ENCODE data around the gene KIAA0513. TPM values are rescaled to one million over a fixed set of nuclear protein-coding genes. Genes with fewer than 3 reads are reported as not detected.

The KIAA0513 gene
- total RNA-seq, 2 experiments from 2014 or later = 9.0 to 10.9 TPM

GRCh38 chr16:85136213-85136701 is 108.7 kb downstream of the KIAA0513 start:
- CTCF ChIA-PET = no interaction called here

GRCh38 chr16:85136702-85137322 is 109.2 kb downstream of the KIAA0513 start:
- H3K27me3 ChIP-seq (ENCODE audit: control insufficient read depth in 1 of 2, insufficient read depth in 2 of 2, low read length in 2 of 2) = peaks cover 17 to 33% of the 10 kb centered on the region in 2 experiments
- H3K36me3 ChIP-seq (ENCODE audit: insufficient read depth, low read length) = no peaks in the 10 kb centered on the region
- TF ChIP-seq CTCF (IDR thresholded peaks at IDR 0.05) = no peak

More at GRCh38 chr16:85136213-85136701, 108.7 kb downstream of the KIAA0513 start:
- H3K36me3 Mint-ChIP-seq (ENCODE audit: low read depth) = no peaks in the 10 kb centered on the region
- POLR2A ChIA-PET = no interaction called here
- H3K4me1 Mint-ChIP-seq (ENCODE audit: low read depth) = no peaks in the 10 kb centered on the region
- no peak overlapping the region for H3K27ac Mint-ChIP-seq
- H3K4me1 ChIP-seq (ENCODE audit: insufficient read depth, low read length) = peaks cover 23% of the 10 kb centered on the region
- H3K9me3 ChIP-seq (ENCODE audit: control insufficient read depth in 1 of 2, insufficient read depth in 1 of 2, low read length in 2 of 2) = peaks cover 0 to 12% of the 10 kb centered on the region in 2 experiments
- H3K4me3 Mint-ChIP-seq = no peak overlapping the region
- H3K9me3 Mint-ChIP-seq = no peaks in the 10 kb centered on the region
- TF ChIP-seq CTCF (IDR thresholded peaks at IDR 0.05) = no peak
- no peak overlapping the region for H3K4me3 ChIP-seq (ENCODE audit: low read length)
- DNase-seq = peak in 3 of 14 experiments; percentile 14 to 51 (median 48)
- peaks cover 17 to 33% of the 10 kb centered on the region in 2 experiments for H3K27me3 ChIP-seq (ENCODE audit: control insufficient read depth in 1 of 2, insufficient read depth in 2 of 2, low read length in 2 of 2)
- ATAC-seq (ENCODE audit: poor library complexity) = no peak
- peaks cover 33% of the 10 kb centered on the region for H3K27me3 Mint-ChIP-seq
- no peak overlapping the region for H3K27ac ChIP-seq (ENCODE audit: low read depth in 1 of 2, low read length in 2 of 2)
- H3K36me3 ChIP-seq (ENCODE audit: insufficient read depth, low read length) = no peaks in the 10 kb centered on the region
- intact Hi-C loops (cut with DNase I, micrococcal nuclease) = no loop called here

GRCh38 chr16:85137323-85138072 is 109.9 kb downstream of the KIAA0513 start:
- Mint-ChIP-seq H3K36me3 (ENCODE audit: low read depth) (no peaks in the 10 kb centered on the region), H3K27me3 (peaks cover 33% of the 10 kb centered on the region), H3K27ac (no peak overlapping the region), H3K4me3 (no peak overlapping the region), H3K9me3 (no peaks in the 10 kb centered on the region), H3K4me1 (ENCODE audit: low read depth) (no peaks in the 10 kb centered on the region)
- ChIA-PET POLR2A (no interaction called here), CTCF (no interaction called here)
- DNase-seq = peak in 1 of 14 experiments; percentile 23
- H3K4me3 ChIP-seq (ENCODE audit: low read length) = peak overlapping the region; percentile 5
- peaks cover 23% of the 10 kb centered on the region for H3K4me1 ChIP-seq (ENCODE audit: insufficient read depth, low read length)
- H3K36me3 ChIP-seq (ENCODE audit: insufficient read depth, low read length) = no peaks in the 10 kb centered on the region
- no peak for TF ChIP-seq CTCF (IDR thresholded peaks at IDR 0.05)
- no peak for ATAC-seq (ENCODE audit: poor library complexity)
- peaks cover 0 to 12% of the 10 kb centered on the region in 2 experiments for H3K9me3 ChIP-seq (ENCODE audit: control insufficient read depth in 1 of 2, insufficient read depth in 1 of 2, low read length in 2 of 2)
- H3K27ac ChIP-seq (ENCODE audit: low read depth in 1 of 2, low read length in 2 of 2) = no peak overlapping the region
- H3K27me3 ChIP-seq (ENCODE audit: control insufficient read depth in 1 of 2, insufficient read depth in 2 of 2, low read length in 2 of 2) = peaks cover 20 to 33% of the 10 kb centered on the region in 2 experiments
- intact Hi-C loops (cut with DNase I, micrococcal nuclease) = no loop called here

More at GRCh38 chr16:85136702-85137322, 109.2 kb downstream of the KIAA0513 start:
- H3K4me3 ChIP-seq (ENCODE audit: low read length) = peak overlapping the region; percentile 5
- intact Hi-C loops (cut with DNase I, micrococcal nuclease) = no loop called here
- no peak overlapping the region for H3K27ac ChIP-seq (ENCODE audit: low read depth in 1 of 2, low read length in 2 of 2)
- ChIA-PET POLR2A (no interaction called here), CTCF (no interaction called here)
- ATAC-seq (ENCODE audit: poor library complexity) (no peak), DNase-seq (no peak)
- H3K9me3 Mint-ChIP-seq = no peaks in the 10 kb centered on the region
- no peaks in the 10 kb centered on the region for H3K36me3 Mint-ChIP-seq (ENCODE audit: low read depth)
- peaks cover 23% of the 10 kb centered on the region for H3K4me1 ChIP-seq (ENCODE audit: insufficient read depth, low read length)
- no peak overlapping the region for H3K27ac Mint-ChIP-seq
- peaks cover 0 to 12% of the 10 kb centered on the region in 2 experiments for H3K9me3 ChIP-seq (ENCODE audit: control insufficient read depth in 1 of 2, insufficient read depth in 1 of 2, low read length in 2 of 2)
- H3K4me3 Mint-ChIP-seq = no peak overlapping the region
- H3K27me3 Mint-ChIP-seq = peaks cover 33% of the 10 kb centered on the region
- no peaks in the 10 kb centered on the region for H3K4me1 Mint-ChIP-seq (ENCODE audit: low read depth)

All from CD4-positive, alpha-beta T cell (primary cell).